Astrocyte of the cerebellum (primary cell): ENCODE data around the gene CCDC87.

Experiments used
- DNase-seq: peaks from one replicate; pipeline ENCODE4 v3.0.0-alpha.2; 2011; ENCODE audit warnings: low read depth
- H3K4me3 ChIP-seq: 2 replicates; pipeline ENCODE4 v1.5.1; 2011; ENCODE audit warnings: mild to moderate bottlenecking, low read depth, low read length, moderate library complexity
- in situ Hi-C: cut with HindIII; loops from 2 replicates; pipeline ENCODE4 v1.10.0; 2017; ENCODE audit warnings: low sequenced_read_pairs
- TF ChIP-seq, protein P1 (sequence below): IDR thresholded peaks from 2 replicates; pipeline ENCODE4 v1.5.1; 2012; ENCODE audit warnings: low read length, low read depth, moderate library complexity, mild to moderate bottlenecking; ENCODE audit errors: missing control alignments

Gene CCDC87

DNA sequence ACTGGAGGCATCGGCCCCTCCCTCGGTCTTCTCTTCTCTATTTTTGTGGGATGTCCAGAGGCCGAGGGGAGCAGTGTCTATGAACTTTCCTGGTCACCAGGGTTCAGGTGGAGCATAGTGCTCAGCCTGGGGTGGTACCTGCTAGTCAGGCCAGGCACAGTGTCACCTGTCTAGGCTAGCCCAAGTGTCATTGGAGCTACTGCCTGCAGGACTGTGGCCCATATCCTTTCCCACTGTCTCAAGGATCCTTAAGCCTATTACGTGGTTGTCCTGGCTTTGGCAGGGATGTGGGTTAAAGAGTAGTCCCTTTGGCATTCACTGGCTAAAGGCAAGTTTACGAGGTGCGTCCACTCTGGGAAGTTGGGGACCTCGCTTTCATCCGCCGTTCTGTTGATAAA, 32.9 kb upstream of the CCDC87 start:
- DNase-seq, result no peak
- H3K4me3 ChIP-seq, result no peak overlapping the region
- in situ Hi-C loops, result no loop called here
- TF ChIP-seq, protein P1, sequence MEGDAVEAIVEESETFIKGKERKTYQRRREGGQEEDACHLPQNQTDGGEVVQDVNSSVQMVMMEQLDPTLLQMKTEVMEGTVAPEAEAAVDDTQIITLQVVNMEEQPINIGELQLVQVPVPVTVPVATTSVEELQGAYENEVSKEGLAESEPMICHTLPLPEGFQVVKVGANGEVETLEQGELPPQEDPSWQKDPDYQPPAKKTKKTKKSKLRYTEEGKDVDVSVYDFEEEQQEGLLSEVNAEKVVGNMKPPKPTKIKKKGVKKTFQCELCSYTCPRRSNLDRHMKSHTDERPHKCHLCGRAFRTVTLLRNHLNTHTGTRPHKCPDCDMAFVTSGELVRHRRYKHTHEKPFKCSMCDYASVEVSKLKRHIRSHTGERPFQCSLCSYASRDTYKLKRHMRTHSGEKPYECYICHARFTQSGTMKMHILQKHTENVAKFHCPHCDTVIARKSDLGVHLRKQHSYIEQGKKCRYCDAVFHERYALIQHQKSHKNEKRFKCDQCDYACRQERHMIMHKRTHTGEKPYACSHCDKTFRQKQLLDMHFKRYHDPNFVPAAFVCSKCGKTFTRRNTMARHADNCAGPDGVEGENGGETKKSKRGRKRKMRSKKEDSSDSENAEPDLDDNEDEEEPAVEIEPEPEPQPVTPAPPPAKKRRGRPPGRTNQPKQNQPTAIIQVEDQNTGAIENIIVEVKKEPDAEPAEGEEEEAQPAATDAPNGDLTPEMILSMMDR, result no peak

DNA sequence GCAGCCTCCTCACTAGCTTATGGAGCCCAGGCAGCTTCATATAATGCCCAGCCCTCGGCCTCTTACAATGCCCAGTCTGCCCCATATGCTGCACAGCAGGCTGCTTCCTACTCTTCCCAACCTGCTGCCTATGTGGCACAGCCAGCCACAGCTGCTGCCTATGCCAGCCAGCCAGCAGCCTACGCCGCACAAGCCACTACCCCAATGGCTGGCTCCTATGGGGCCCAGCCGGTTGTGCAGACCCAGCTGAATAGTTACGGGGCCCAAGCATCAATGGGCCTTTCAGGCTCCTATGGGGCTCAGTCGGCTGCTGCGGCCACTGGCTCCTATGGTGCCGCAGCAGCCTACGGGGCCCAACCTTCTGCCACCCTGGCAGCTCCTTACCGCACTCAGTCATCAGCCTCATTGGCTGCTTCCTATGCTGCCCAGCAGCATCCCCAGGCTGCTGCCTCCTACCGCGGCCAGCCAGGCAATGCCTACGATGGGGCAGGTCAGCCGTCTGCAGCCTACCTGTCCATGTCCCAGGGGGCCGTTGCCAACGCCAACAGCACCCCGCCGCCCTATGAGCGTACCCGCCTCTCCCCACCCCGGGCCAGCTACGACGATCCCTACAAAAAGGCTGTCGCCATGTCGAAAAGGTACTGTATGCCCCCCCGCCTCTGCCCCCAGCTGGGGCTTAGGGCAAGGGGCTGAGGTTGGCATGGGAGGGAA, 32.3 kb upstream of the CCDC87 start:
- no peak for DNase-seq
- H3K4me3 ChIP-seq, result no peak overlapping the region
- in situ Hi-C loops, result no loop called here
- TF ChIP-seq, protein P1, result no peak

DNA sequence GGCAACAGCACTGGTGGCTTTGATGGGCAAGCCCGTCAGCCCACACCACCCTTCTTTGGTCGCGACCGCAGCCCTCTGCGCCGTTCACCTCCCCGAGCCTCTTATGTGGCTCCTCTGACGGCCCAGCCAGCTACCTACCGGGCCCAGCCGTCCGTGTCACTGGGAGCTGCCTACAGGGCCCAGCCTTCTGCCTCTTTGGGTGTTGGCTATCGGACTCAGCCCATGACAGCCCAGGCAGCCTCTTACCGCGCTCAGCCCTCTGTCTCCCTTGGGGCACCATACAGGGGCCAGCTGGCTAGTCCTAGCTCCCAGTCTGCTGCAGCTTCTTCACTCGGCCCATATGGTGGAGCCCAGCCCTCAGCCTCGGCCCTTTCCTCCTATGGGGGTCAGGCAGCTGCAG, 31.6 kb upstream of the CCDC87 start:
- no peak overlapping the region for H3K4me3 ChIP-seq
- no peak for DNase-seq
- TF ChIP-seq, protein P1, result no peak
- in situ Hi-C loops, result loop anchor here (5.0 kb wide), 1 partner anchor 53 kb away; the partner anchor contains the start of gene RBM4B

DNA sequence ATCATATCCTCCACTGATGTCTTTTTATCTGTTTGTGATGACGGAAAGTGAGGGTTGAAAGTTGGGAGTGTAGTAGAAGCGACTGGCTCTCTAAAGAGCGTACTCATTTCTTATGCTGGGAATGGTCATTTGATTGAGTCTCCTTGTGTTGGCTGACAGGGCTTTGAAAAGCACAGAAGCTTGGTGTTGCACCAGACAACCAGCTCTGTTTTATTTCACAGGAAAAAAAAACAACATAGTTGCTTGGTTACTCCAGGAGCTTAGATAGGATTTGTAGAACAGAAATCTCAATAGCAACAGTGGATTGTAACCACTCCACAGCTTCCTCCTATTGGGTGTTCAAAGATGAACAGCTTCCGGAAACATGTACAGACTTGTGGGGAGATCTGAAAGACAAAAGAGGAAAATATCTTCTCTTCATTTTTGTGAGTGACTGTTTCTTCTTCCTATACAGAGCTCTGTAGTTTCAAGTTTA, 26.3 kb upstream of the CCDC87 start:
- TF ChIP-seq, protein P1, result no peak
- DNase-seq, result no peak
- H3K4me3 ChIP-seq, result peak overlapping the region; percentile 95
- in situ Hi-C loops, result no loop called here

DNA sequence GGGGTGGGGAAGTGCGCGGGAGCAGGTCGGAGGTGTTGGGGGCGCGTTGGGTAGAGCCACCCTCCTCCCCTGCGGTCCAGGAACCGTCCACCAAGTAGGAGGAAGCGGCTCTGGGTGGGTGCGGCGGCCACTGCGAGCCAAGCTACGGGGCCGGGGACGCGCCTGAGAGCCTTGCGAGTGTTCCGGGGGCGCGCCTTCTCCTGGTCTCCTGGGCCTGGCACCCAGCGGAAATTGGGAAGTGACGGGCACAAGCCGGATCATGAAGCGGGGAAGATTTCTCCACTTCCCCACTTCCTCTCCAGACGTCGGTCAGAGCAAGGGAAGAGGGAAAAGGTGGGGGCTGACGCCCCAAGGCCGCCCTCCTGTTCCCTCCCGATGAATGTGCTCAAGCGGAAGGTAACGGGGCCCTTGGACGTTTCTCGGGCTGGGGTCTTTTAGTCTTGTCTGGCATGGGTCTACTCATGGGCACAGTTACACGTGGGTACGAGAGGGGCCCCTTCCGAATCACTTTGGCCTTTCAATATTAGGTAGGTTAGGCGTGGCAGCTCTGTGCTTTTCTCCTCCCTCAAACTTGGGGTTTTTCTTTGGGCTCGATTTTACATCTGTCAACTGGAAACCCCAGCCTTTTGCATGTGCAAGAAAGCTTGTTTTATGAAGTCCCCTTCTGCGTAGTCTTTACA, 24.4 kb upstream of the CCDC87 start:
- in situ Hi-C loops, result no loop called here
- TF ChIP-seq, protein P1, result no peak
- H3K4me3 ChIP-seq, result peak overlapping the region; percentile 95
- DNase-seq, result no peak

DNA sequence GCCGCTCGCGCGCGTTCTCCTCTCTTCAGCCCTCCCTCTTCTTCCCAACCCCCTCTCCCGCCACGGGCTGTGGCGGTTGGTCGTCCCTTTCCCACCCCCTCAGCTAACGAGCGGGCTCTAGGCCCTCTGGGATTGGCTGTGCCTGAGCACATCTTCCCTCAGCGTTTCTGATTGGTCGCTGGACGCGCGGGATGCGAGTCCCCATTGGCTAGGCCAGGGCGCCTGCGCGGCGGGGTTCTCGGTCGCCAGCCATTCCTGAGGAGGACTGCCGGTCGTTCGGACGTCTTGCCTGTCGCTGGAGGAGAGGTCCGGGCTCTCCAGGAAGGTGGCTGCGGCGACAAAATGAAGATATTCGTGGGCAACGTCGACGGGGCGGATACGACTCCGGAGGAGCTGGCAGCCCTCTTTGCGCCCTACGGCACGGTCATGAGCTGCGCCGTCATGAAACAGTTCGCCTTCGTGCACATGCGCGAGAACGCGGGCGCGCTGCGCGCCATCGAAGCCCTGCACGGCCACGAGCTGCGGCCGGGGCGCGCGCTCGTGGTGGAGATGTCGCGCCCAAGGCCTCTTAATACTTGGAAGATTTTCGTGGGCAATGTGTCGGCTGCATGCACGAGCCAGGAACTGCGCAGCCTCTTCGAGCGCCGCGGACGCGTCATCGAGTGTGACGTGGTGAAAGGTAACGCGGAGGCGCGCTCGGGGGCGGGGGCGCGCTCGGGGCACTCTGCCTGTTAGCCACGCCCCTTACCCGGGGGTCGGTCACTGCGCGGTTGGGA, 23.7 kb upstream of the CCDC87 start, which contains the start of gene RBM14:
TSS of gene RBM14 (plus strand) at position 252 of the 776 bp plus-strand sequence. CDS start at position 343, 91 bp downstream.
- TF ChIP-seq, protein P1, result no peak
- H3K4me3 ChIP-seq, result peak within 1 kb of the TSS; percentile 95
- peak; percentile 98 for DNase-seq
- in situ Hi-C loops, result no loop called here
